Karpas-422 (cell line): ENCODE measurements around the gene GPR37. TPM values are rescaled to one million over a fixed set of nuclear protein-coding genes. Genes with fewer than 3 reads are reported as not detected.

Experiments used
- DNase-seq: peaks from one replicate; pipeline ENCODE4 v3.0.0-alpha.2; 2015
- H2AFZ ChIP-seq: fragments of 200-600 bp; sonication (generic); 2 replicates; pipeline ENCODE4 v1.6.1; 2014; ENCODE audit warnings: antibody characterized with exemption, low read length, mixed read lengths
- H3K27ac ChIP-seq: fragments of 200-600 bp; sonication (generic); 2 replicates; pipeline ENCODE4 v1.5.1; 2014; ENCODE audit warnings: mild to moderate bottlenecking, low read length, moderate library complexity
- H3K27me3 ChIP-seq: fragments of 200-600 bp; sonication (generic); 2 replicates; pipeline ENCODE4 v1.6.1; 2014; ENCODE audit warnings: low read length, mixed read lengths
- H3K36me3 ChIP-seq: fragments of 200-600 bp; sonication (generic); 2 replicates; pipeline ENCODE4 v1.6.1; 2014; ENCODE audit warnings: low read length, mixed read lengths; ENCODE audit not compliant: insufficient read depth
- H3K4me1 ChIP-seq: fragments of 200-600 bp; sonication (generic); 2 replicates; pipeline ENCODE4 v1.6.1; 2014; ENCODE audit warnings: mild to moderate bottlenecking, low read length, mixed read lengths
- H3K4me2 ChIP-seq: fragments of 200-600 bp; sonication (generic); 2 replicates; pipeline ENCODE4 v1.6.1; 2014; ENCODE audit warnings: low read length, low read depth, mild to moderate bottlenecking; ENCODE audit not compliant: poor library complexity, severe bottlenecking
- H3K4me3 ChIP-seq: fragments of 200-600 bp; sonication (generic); 2 replicates; pipeline ENCODE4 v1.5.1; 2014; ENCODE audit warnings: mild to moderate bottlenecking, antibody characterized with exemption, low read length, mixed read lengths
- H3K79me2 ChIP-seq: fragments of 200-600 bp; sonication (generic); 2 replicates; pipeline ENCODE4 v1.6.1; 2014; ENCODE audit warnings: mild to moderate bottlenecking, low read length, mixed read lengths
- H3K9ac ChIP-seq: fragments of 200-600 bp; sonication (generic); 2 replicates; pipeline ENCODE4 v1.6.0; 2014; ENCODE audit warnings: low read length
- H3K9me2 ChIP-seq: fragments of 200-600 bp; sonication (generic), shearing (Covaris generic); replicated peaks from 2 replicates; pipeline ENCODE4 v1.6.0; 2014; ENCODE audit warnings: mild to moderate bottlenecking, low read length, moderate library complexity; ENCODE audit not compliant: insufficient read depth
- H3K9me3 ChIP-seq: fragments of 300-700, 200-600 bp; sonication (generic); 2 replicates; pipeline ENCODE4 v1.6.1; 2014; ENCODE audit warnings: low read length, mixed read lengths
- H4K20me1 ChIP-seq: fragments of 200-600 bp; sonication (generic); 2 replicates; pipeline ENCODE4 v1.6.1; 2014; ENCODE audit warnings: mild to moderate bottlenecking, antibody characterized with exemption, low read length, low read depth; ENCODE audit not compliant: insufficient read depth
- total RNA-seq: library from RNA; depleted of rRNA; stranded (reverse); fragments of >200 nt; shearing (Covaris generic); gene quantifications from 2 replicates; pipeline ENCODE4 v1.2.3, GENCODE V29; 2014; ENCODE audit warnings: low replicate concordance

The GPR37 gene
- total RNA-seq, 1 experiment from 2014 or later, result not detected

- H3K4me1 ChIP-seq, result no peaks in the 10 kb centered on the region
- no peaks in the 10 kb centered on the region for H3K9me2 ChIP-seq
- H3K36me3 ChIP-seq, result no peaks in the 10 kb centered on the region
- no peak overlapping the region for H3K4me2 ChIP-seq
- no peak overlapping the region for H3K4me3 ChIP-seq
- no peak overlapping the region for H3K27ac ChIP-seq
- H3K79me2 ChIP-seq, result no peaks in the 10 kb centered on the region
- DNase-seq, result no peak
- H4K20me1 ChIP-seq, result no peaks in the 10 kb centered on the region
- H2AFZ ChIP-seq, result no peak overlapping the region
- H3K9ac ChIP-seq, result no peak overlapping the region
- no peaks in the 10 kb centered on the region for H3K27me3 ChIP-seq
- H3K9me3 ChIP-seq, result no peaks in the 10 kb centered on the region
Measured at GRCh38 chr7:124799448-124799847, 33.9 kb upstream of the GPR37 start.

GRCh38 chr7:124796771-124797170 is 31.2 kb upstream of the GPR37 start:
- Histone ChIP-seq H3K27me3 (no peaks in the 10 kb centered on the region), H3K4me1 (no peaks in the 10 kb centered on the region), H4K20me1 (no peaks in the 10 kb centered on the region), H3K9me2 (no peaks in the 10 kb centered on the region), H3K79me2 (no peaks in the 10 kb centered on the region), H3K4me3 (no peak overlapping the region), H3K4me2 (no peak overlapping the region), H3K9me3 (no peaks in the 10 kb centered on the region), H3K36me3 (no peaks in the 10 kb centered on the region), H3K27ac (no peak overlapping the region), H3K9ac (no peak overlapping the region), H2AFZ (no peak overlapping the region)
- DNase-seq, result no peak

GRCh38 chr7:124792696-124793095 is 27.1 kb upstream of the GPR37 start:
- Histone ChIP-seq H3K4me1 (no peaks in the 10 kb centered on the region), H3K9me2 (no peaks in the 10 kb centered on the region), H3K79me2 (no peaks in the 10 kb centered on the region), H4K20me1 (no peaks in the 10 kb centered on the region), H3K9me3 (no peaks in the 10 kb centered on the region), H3K4me2 (no peak overlapping the region), H3K4me3 (no peak overlapping the region), H3K36me3 (no peaks in the 10 kb centered on the region), H2AFZ (no peak overlapping the region), H3K27ac (no peak overlapping the region), H3K27me3 (no peaks in the 10 kb centered on the region), H3K9ac (no peak overlapping the region)
- no peak for DNase-seq

- DNase-seq, result no peak
- Histone ChIP-seq H3K27me3 (no peaks in the 10 kb centered on the region), H3K4me1 (no peaks in the 10 kb centered on the region), H3K9me3 (no peaks in the 10 kb centered on the region), H3K4me3 (no peak overlapping the region), H2AFZ (no peak overlapping the region), H3K9ac (no peak overlapping the region), H3K36me3 (no peaks in the 10 kb centered on the region), H4K20me1 (no peaks in the 10 kb centered on the region), H3K9me2 (no peaks in the 10 kb centered on the region), H3K27ac (no peak overlapping the region), H3K4me2 (no peak overlapping the region), H3K79me2 (no peaks in the 10 kb centered on the region)
Measured at GRCh38 chr7:124792002-124792401, 26.4 kb upstream of the GPR37 start.

- Histone ChIP-seq H3K4me2 (no peak overlapping the region), H3K79me2 (no peaks in the 10 kb centered on the region), H3K4me3 (no peak overlapping the region), H4K20me1 (no peaks in the 10 kb centered on the region), H3K27me3 (no peaks in the 10 kb centered on the region), H3K9me2 (no peaks in the 10 kb centered on the region), H3K9me3 (no peaks in the 10 kb centered on the region), H3K27ac (no peak overlapping the region), H3K9ac (no peak overlapping the region), H2AFZ (no peak overlapping the region), H3K36me3 (no peaks in the 10 kb centered on the region), H3K4me1 (no peaks in the 10 kb centered on the region)
- no peak for DNase-seq
Measured at GRCh38 chr7:124791426-124791825, 25.8 kb upstream of the GPR37 start.

GRCh38 chr7:124790645-124791044 is 25.1 kb upstream of the GPR37 start:
- Histone ChIP-seq H3K4me3 (no peak overlapping the region), H3K4me2 (no peak overlapping the region), H3K9ac (no peak overlapping the region), H3K4me1 (no peaks in the 10 kb centered on the region), H4K20me1 (no peaks in the 10 kb centered on the region), H3K9me2 (no peaks in the 10 kb centered on the region), H3K27ac (no peak overlapping the region), H3K27me3 (no peaks in the 10 kb centered on the region), H3K9me3 (no peaks in the 10 kb centered on the region), H2AFZ (peak overlapping the region; percentile 32; the same call in 1 of the 2 replicates), H3K36me3 (no peaks in the 10 kb centered on the region), H3K79me2 (no peaks in the 10 kb centered on the region)
- no peak for DNase-seq

- H3K9me3 ChIP-seq, result no peaks in the 10 kb centered on the region
- no peak overlapping the region for H3K4me3 ChIP-seq
- H3K79me2 ChIP-seq, result no peaks in the 10 kb centered on the region
- H3K9me2 ChIP-seq, result no peaks in the 10 kb centered on the region
- no peak overlapping the region for H3K9ac ChIP-seq
- no peak overlapping the region for H3K4me2 ChIP-seq
- DNase-seq, result no peak
- H3K4me1 ChIP-seq, result no peaks in the 10 kb centered on the region
- H3K36me3 ChIP-seq, result no peaks in the 10 kb centered on the region
- no peak overlapping the region for H3K27ac ChIP-seq
- H3K27me3 ChIP-seq, result no peaks in the 10 kb centered on the region
- no peaks in the 10 kb centered on the region for H4K20me1 ChIP-seq
- no peak overlapping the region for H2AFZ ChIP-seq
Measured at GRCh38 chr7:124785994-124786393, 20.4 kb upstream of the GPR37 start.

GRCh38 chr7:124784879-124785818 is 19.6 kb upstream of the GPR37 start:
- H3K27me3 ChIP-seq, result no peaks in the 10 kb centered on the region
- no peak overlapping the region for H3K4me2 ChIP-seq
- DNase-seq, result peak; percentile 74
- no peaks in the 10 kb centered on the region for H3K36me3 ChIP-seq
- no peaks in the 10 kb centered on the region for H3K9me3 ChIP-seq
- H3K4me3 ChIP-seq, result no peak overlapping the region
- no peaks in the 10 kb centered on the region for H3K79me2 ChIP-seq
- H3K4me1 ChIP-seq, result no peaks in the 10 kb centered on the region
- H4K20me1 ChIP-seq, result no peaks in the 10 kb centered on the region
- no peaks in the 10 kb centered on the region for H3K9me2 ChIP-seq
- no peak overlapping the region for H3K9ac ChIP-seq
- H3K27ac ChIP-seq, result no peak overlapping the region
- H2AFZ ChIP-seq, result no peak overlapping the region
